ENCODE results near the gene EMX2. TPM values are rescaled to one million over a fixed set of nuclear protein-coding genes. Genes with fewer than 3 reads are reported as not detected.

The EMX2 gene
- total RNA-seq, 1 donor from 2014 or later = 22.7 TPM

GRCh38 chr10:117591043-117591442 is 48.5 kb downstream of the EMX2 start:
- Histone ChIP-seq H2AFZ (replicated peaks) (no peak overlapping the region), H3K9me3 (ENCODE audit: low read depth) (no peaks in the 10 kb centered on the region), H3K79me2 (ENCODE audit: low read depth) (no peaks in the 10 kb centered on the region), H3F3A (ENCODE audit: low read depth) (no peaks in the 10 kb centered on the region), H4K20me1 (ENCODE audit: low read depth) (no peaks in the 10 kb centered on the region), H3K36me3 (no peaks in the 10 kb centered on the region), H3K4me1 (no peaks in the 10 kb centered on the region), H3K4me2 (no peak overlapping the region), H3K9ac (no peak overlapping the region), H3K27me3 (no peaks in the 10 kb centered on the region), H3K27ac (no peak overlapping the region), H3K4me3 (no peak overlapping the region)
- DNase-seq (ENCODE audit: low spot score) = no peak
- Mint-ChIP-seq H3K27ac (no peak overlapping the region), H3K27me3 (ENCODE audit: insufficient read depth, low read depth) (peaks cover 8% of the 10 kb centered on the region), H3K36me3 (no peaks in the 10 kb centered on the region), H3K9me3 (peaks cover 9% of the 10 kb centered on the region), H3K4me1 (peaks cover 8% of the 10 kb centered on the region), H3K4me3 (no peak overlapping the region)
- TF ChIP-seq EZH2 (IDR thresholded peaks at IDR 0.05) (no peak), EZH2phosphoT487 (IDR thresholded peaks at IDR 0.05) (no peak), CTCF (IDR thresholded peaks at IDR 0.05) (no peak)

GRCh38 chr10:117594722-117595121 is 52.2 kb downstream of the EMX2 start:
- Histone ChIP-seq H2AFZ (replicated peaks) (no peak overlapping the region), H3K9ac (no peak overlapping the region), H3K27ac (no peak overlapping the region), H3K4me2 (no peak overlapping the region), H4K20me1 (ENCODE audit: low read depth) (no peaks in the 10 kb centered on the region), H3K27me3 (no peaks in the 10 kb centered on the region), H3K36me3 (no peaks in the 10 kb centered on the region), H3K9me3 (ENCODE audit: low read depth) (no peaks in the 10 kb centered on the region), H3K4me3 (no peak overlapping the region), H3F3A (ENCODE audit: low read depth) (no peaks in the 10 kb centered on the region), H3K4me1 (no peaks in the 10 kb centered on the region), H3K79me2 (ENCODE audit: low read depth) (no peaks in the 10 kb centered on the region)
- no peak overlapping the region for H3K27ac Mint-ChIP-seq
- H3K4me1 Mint-ChIP-seq = peaks cover 8% of the 10 kb centered on the region
- DNase-seq (ENCODE audit: low spot score) = no peak
- no peaks in the 10 kb centered on the region for H3K36me3 Mint-ChIP-seq
- TF ChIP-seq CTCF (IDR thresholded peaks at IDR 0.05) (no peak), EZH2 (IDR thresholded peaks at IDR 0.05) (no peak), EZH2phosphoT487 (IDR thresholded peaks at IDR 0.05) (no peak)
- H3K9me3 Mint-ChIP-seq = peaks cover 7% of the 10 kb centered on the region
- H3K27me3 Mint-ChIP-seq (ENCODE audit: insufficient read depth, low read depth) = peaks cover 2% of the 10 kb centered on the region
- H3K4me3 Mint-ChIP-seq = no peak overlapping the region

- no peaks in the 10 kb centered on the region for H3F3A ChIP-seq (ENCODE audit: low read depth)
- DNase-seq (ENCODE audit: low spot score) = no peak
- Mint-ChIP-seq H3K27me3 (ENCODE audit: insufficient read depth, low read depth) (peaks cover 2% of the 10 kb centered on the region), H3K4me1 (no peaks in the 10 kb centered on the region), H3K36me3 (no peaks in the 10 kb centered on the region), H3K4me3 (no peak overlapping the region), H3K27ac (no peak overlapping the region), H3K9me3 (peaks cover 5% of the 10 kb centered on the region)
- H4K20me1 ChIP-seq (ENCODE audit: low read depth) = no peaks in the 10 kb centered on the region
- H3K27me3 ChIP-seq = no peaks in the 10 kb centered on the region
- no peak overlapping the region for H3K9ac ChIP-seq
- H3K9me3 ChIP-seq (ENCODE audit: low read depth) = no peaks in the 10 kb centered on the region
- no peaks in the 10 kb centered on the region for H3K4me1 ChIP-seq
- TF ChIP-seq CTCF (IDR thresholded peaks at IDR 0.05) (no peak), EZH2 (IDR thresholded peaks at IDR 0.05) (no peak), EZH2phosphoT487 (IDR thresholded peaks at IDR 0.05) (no peak)
- H3K4me2 ChIP-seq = no peak overlapping the region
- H3K27ac ChIP-seq = no peak overlapping the region
- H3K79me2 ChIP-seq (ENCODE audit: low read depth) = no peaks in the 10 kb centered on the region
- no peak overlapping the region for H3K4me3 ChIP-seq
- H2AFZ ChIP-seq (replicated peaks) = no peak overlapping the region
- H3K36me3 ChIP-seq = no peaks in the 10 kb centered on the region
Measured at GRCh38 chr10:117596706-117597105, 54.2 kb downstream of the EMX2 start.

Data from neural progenitor cell (in vitro differentiated cells).